HepG2 (cell line): ENCODE results near the gene COASY. TPM values are rescaled to one million over a fixed set of nuclear protein-coding genes. Genes with fewer than 3 reads are reported as not detected.

ENCODE experiments used
- ASH2L ChIP-seq: fragments of 300-600, 200-600 bp; sonication (generic); IDR thresholded peaks from 2 replicates; pipeline ENCODE4 v1.7.0; 2017; ENCODE audit warnings: low read depth, mild to moderate bottlenecking, moderate library complexity, mixed read lengths, low read length; ENCODE audit not compliant: insufficient read length
- DR1 ChIP-seq: sonication (generic); formaldehyde crosslinking; IDR thresholded peaks from 2 replicates; pipeline ENCODE4 v1.8.0; 2021; ENCODE audit warnings: mild to moderate bottlenecking, missing genetic modification reagents, inconsistent platforms
- HOXA5 ChIP-seq: sonication (generic); formaldehyde crosslinking; IDR thresholded peaks from 2 replicates; pipeline ENCODE4 v1.4.0; 2020; ENCODE audit warnings: missing genetic modification reagents
- KLF9 ChIP-seq: IDR thresholded peaks from 2 replicates; pipeline ENCODE4 v1.6.1; 2016; ENCODE audit warnings: low read depth
- MIER2 ChIP-seq: IDR thresholded peaks from 2 replicates; pipeline ENCODE4 v1.6.1; 2016; ENCODE audit warnings: missing biosample characterization, missing genetic modification reagents
- RXRB ChIP-seq: IDR thresholded peaks from 2 replicates; pipeline ENCODE4 v1.6.1; 2016; ENCODE audit warnings: borderline replicate concordance, missing genetic modification reagents, missing compliant biosample characterization
- SIX1 ChIP-seq: sonication (generic); formaldehyde crosslinking; IDR thresholded peaks from 2 replicates; pipeline ENCODE4 v1.4.0; 2020; ENCODE audit warnings: missing genetic modification reagents, borderline replicate concordance
- SMC3 ChIP-seq: IDR thresholded peaks from 2 replicates; pipeline ENCODE4 v1.6.1; 2011; ENCODE audit warnings: low read length, improper control_type of control experiment
- SOX5 ChIP-seq: IDR thresholded peaks from 2 replicates; pipeline ENCODE4 v1.6.1; 2016; ENCODE audit warnings: borderline replicate concordance
- STAG1 ChIP-seq: sonication (generic); formaldehyde crosslinking; IDR thresholded peaks from 2 replicates; pipeline ENCODE4 v1.4.0; 2020; ENCODE audit warnings: missing genetic modification reagents
- TBX2 ChIP-seq: sonication (generic); formaldehyde crosslinking; IDR thresholded peaks from 2 replicates; pipeline ENCODE4 v1.5.0; 2020; ENCODE audit warnings: missing genetic modification reagents, mild to moderate bottlenecking, borderline replicate concordance
- ZBTB7A ChIP-seq: sonication (generic); formaldehyde crosslinking; IDR thresholded peaks from 2 replicates; pipeline ENCODE4 v1.8.0; 2022; ENCODE audit warnings: mild to moderate bottlenecking, missing genetic modification reagents
- ZC3H4 ChIP-seq: sonication (generic); formaldehyde crosslinking; IDR thresholded peaks from 2 replicates; pipeline ENCODE4 v1.4.0; 2020; ENCODE audit warnings: missing genetic modification reagents, borderline replicate concordance
- ZNF629 ChIP-seq: sonication (generic); formaldehyde crosslinking; conservative IDR thresholded peaks from 2 replicates; pipeline ENCODE4 v1.5.0; 2020; ENCODE audit warnings: missing genetic modification reagents
- ZNF703 ChIP-seq: sonication (generic); formaldehyde crosslinking; IDR thresholded peaks from 2 replicates; pipeline ENCODE4 v1.5.1; 2020; ENCODE audit warnings: missing genetic modification reagents, mild to moderate bottlenecking, moderate library complexity, borderline replicate concordance
- polyA plus RNA-seq, 8 experiments: library from polyadenylated mRNA; depleted of rRNA in 3 of 8; stranded (reverse) in 7 of 8; unstranded in 1 of 8; fragments of >200 nt; fragmentation: Illumina TruSeq in 4 of 8; extraction: Trizol in 4 of 8; gene quantifications; 2 replicates each; pipeline versions ENCODE4 v1.2.1 to v1.2.3, GENCODE V29; 2011 to 2016; ENCODE audit warnings: low read depth in 4 of 8, missing spikeins in 1 of 8, mixed read lengths in 1 of 8; ENCODE audit not compliant: insufficient read depth in 1 of 8
- total RNA-seq, 5 experiments: library from RNA; depleted of rRNA; stranded (reverse); fragments of >200 nt; fragmentation: Illumina TruSeq; extraction: Trizol; gene quantifications; 2 replicates each; pipeline ENCODE4 v1.2.3, GENCODE V29; 2016; ENCODE audit warnings: low read depth in 1 of 5
- TF ChIP-seq, protein P1 (sequence below): sonication (generic); formaldehyde crosslinking; IDR thresholded peaks from 2 replicates; pipeline ENCODE4 v1.4.0; 2020; ENCODE audit warnings: missing genetic modification reagents, mild to moderate bottlenecking, borderline replicate concordance
- TF ChIP-seq, protein P2 (sequence below): sonication (generic); formaldehyde crosslinking; IDR thresholded peaks from 2 replicates; pipeline ENCODE4 v1.4.0; 2020; ENCODE audit warnings: missing genetic modification reagents
- TF ChIP-seq, protein P3 (sequence below): sonication (generic); formaldehyde crosslinking; IDR thresholded peaks from 2 replicates; pipeline ENCODE4 v1.5.1; 2020; ENCODE audit warnings: missing genetic modification reagents, mild to moderate bottlenecking, borderline replicate concordance
- TF ChIP-seq, protein P4 (sequence below): sonication (generic); formaldehyde crosslinking; IDR thresholded peaks from 2 replicates; pipeline ENCODE4 v1.4.0; 2020; ENCODE audit warnings: mild to moderate bottlenecking, missing genetic modification reagents

Gene COASY
- total and polyA plus RNA-seq, 2 of the 13 experiments (the other 11 are each of a cell fraction or from before 2014, with no cell fraction given) = 90.7 to 125 TPM

DNA sequence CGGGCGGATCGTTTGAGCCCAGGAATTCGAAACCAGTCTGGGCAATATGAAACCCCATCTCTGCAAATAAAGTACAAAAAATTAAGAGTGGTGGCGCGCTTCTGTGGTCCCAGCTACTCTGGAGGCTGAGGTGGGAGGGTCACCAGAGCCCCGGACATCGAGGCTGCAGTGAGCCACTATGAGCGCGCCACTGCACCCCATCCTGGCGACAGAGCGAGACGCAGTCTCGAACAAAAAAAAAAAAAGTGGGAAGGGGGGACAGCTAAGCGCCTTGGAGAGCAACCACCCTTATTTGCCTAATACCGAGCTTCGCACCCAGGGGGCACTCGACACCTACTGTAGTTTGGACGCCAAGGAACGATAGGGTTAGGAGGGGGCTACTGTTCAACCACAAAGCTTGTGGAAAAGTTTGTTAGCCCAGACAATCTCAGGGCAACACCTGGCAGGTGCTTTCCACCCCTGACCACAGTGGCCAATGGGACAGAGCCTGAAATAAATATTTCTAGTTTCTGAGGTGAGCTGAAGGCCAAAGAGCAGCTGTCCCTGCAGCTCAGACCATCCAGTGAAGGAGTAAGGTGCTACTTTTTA lies 16.4 kb downstream of the COASY start (continued):
- TF ChIP-seq, protein P1, sequence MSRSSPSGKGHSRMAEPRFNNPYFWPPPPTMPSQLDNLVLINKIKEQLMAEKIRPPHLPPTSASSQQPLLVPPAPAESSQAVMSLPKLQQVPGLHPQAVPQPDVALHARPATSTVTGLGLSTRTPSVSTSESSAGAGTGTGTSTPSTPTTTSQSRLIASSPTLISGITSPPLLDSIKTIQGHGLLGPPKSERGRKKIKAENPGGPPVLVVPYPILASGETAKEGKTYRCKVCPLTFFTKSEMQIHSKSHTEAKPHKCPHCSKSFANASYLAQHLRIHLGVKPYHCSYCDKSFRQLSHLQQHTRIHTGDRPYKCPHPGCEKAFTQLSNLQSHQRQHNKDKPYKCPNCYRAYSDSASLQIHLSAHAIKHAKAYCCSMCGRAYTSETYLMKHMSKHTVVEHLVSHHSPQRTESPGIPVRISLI = peak; percentile 95
- TF ChIP-seq HOXA5 = peak; percentile 26; the same call in 1 of the 2 replicates
- 0 out of 2 replicates have a peak, but pooled peaks have one; percentile 5 for TF ChIP-seq ZNF629 (CRISPR knock-in tag)
- peak; percentile 81 for TF ChIP-seq STAG1 (CRISPR knock-in tag)
- no peak for TF ChIP-seq SIX1 (CRISPR knock-in tag)
- peak; percentile 77 for TF ChIP-seq SMC3
- no peak for TF ChIP-seq ZNF703 (CRISPR knock-in tag)
- TF ChIP-seq RXRB (CRISPR knock-in tag) = no peak
- TF ChIP-seq ZBTB7A (CRISPR knock-in tag) = 0 out of 2 replicates have a peak, but pooled peaks have one; percentile 0
- no peak for TF ChIP-seq SOX5
- peak; percentile 6 for TF ChIP-seq ASH2L
- TF ChIP-seq, protein P2, sequence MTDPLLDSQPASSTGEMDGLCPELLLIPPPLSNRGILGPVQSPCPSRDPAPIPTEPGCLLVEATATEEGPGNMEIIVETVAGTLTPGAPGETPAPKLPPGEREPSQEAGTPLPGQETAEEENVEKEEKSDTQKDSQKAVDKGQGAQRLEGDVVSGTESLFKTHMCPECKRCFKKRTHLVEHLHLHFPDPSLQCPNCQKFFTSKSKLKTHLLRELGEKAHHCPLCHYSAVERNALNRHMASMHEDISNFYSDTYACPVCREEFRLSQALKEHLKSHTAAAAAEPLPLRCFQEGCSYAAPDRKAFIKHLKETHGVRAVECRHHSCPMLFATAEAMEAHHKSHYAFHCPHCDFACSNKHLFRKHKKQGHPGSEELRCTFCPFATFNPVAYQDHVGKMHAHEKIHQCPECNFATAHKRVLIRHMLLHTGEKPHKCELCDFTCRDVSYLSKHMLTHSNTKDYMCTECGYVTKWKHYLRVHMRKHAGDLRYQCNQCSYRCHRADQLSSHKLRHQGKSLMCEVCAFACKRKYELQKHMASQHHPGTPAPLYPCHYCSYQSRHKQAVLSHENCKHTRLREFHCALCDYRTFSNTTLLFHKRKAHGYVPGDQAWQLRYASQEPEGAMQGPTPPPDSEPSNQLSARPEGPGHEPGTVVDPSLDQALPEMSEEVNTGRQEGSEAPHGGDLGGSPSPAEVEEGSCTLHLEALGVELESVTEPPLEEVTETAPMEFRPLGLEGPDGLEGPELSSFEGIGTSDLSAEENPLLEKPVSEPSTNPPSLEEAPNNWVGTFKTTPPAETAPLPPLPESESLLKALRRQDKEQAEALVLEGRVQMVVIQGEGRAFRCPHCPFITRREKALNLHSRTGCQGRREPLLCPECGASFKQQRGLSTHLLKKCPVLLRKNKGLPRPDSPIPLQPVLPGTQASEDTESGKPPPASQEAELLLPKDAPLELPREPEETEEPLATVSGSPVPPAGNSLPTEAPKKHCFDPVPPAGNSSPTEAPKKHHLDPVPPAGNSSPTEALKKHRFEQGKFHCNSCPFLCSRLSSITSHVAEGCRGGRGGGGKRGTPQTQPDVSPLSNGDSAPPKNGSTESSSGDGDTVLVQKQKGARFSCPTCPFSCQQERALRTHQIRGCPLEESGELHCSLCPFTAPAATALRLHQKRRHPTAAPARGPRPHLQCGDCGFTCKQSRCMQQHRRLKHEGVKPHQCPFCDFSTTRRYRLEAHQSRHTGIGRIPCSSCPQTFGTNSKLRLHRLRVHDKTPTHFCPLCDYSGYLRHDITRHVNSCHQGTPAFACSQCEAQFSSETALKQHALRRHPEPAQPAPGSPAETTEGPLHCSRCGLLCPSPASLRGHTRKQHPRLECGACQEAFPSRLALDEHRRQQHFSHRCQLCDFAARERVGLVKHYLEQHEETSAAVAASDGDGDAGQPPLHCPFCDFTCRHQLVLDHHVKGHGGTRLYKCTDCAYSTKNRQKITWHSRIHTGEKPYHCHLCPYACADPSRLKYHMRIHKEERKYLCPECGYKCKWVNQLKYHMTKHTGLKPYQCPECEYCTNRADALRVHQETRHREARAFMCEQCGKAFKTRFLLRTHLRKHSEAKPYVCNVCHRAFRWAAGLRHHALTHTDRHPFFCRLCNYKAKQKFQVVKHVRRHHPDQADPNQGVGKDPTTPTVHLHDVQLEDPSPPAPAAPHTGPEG (CRISPR knock-in tag) = no peak
- 0 out of 2 replicates have a peak, but pooled peaks have one; percentile 1 for TF ChIP-seq KLF9 (CRISPR knock-in tag)
- peak; percentile 45; the same call in 1 of the 2 replicates for TF ChIP-seq MIER2 (CRISPR knock-in tag)
- TF ChIP-seq TBX2 (CRISPR knock-in tag) = peak; percentile 40
- 0 out of 2 replicates have a peak, but pooled peaks have one; percentile 31 for TF ChIP-seq ZC3H4 (CRISPR knock-in tag)
- TF ChIP-seq, protein P3, sequence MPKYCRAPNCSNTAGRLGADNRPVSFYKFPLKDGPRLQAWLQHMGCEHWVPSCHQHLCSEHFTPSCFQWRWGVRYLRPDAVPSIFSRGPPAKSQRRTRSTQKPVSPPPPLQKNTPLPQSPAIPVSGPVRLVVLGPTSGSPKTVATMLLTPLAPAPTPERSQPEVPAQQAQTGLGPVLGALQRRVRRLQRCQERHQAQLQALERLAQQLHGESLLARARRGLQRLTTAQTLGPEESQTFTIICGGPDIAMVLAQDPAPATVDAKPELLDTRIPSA (CRISPR knock-in tag) = 0 out of 2 replicates have a peak, but pooled peaks have one; percentile 45
- TF ChIP-seq DR1 (CRISPR knock-in tag) = no peak
- TF ChIP-seq, protein P4, sequence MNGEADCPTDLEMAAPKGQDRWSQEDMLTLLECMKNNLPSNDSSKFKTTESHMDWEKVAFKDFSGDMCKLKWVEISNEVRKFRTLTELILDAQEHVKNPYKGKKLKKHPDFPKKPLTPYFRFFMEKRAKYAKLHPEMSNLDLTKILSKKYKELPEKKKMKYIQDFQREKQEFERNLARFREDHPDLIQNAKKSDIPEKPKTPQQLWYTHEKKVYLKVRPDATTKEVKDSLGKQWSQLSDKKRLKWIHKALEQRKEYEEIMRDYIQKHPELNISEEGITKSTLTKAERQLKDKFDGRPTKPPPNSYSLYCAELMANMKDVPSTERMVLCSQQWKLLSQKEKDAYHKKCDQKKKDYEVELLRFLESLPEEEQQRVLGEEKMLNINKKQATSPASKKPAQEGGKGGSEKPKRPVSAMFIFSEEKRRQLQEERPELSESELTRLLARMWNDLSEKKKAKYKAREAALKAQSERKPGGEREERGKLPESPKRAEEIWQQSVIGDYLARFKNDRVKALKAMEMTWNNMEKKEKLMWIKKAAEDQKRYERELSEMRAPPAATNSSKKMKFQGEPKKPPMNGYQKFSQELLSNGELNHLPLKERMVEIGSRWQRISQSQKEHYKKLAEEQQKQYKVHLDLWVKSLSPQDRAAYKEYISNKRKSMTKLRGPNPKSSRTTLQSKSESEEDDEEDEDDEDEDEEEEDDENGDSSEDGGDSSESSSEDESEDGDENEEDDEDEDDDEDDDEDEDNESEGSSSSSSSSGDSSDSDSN (CRISPR knock-in tag) = peak; percentile 2; the same call in 1 of the 2 replicates
